GM12878 (cell line): Measurements from ENCODE around the gene PDE7B. TPM values are rescaled to one million over a fixed set of nuclear protein-coding genes. Genes with fewer than 3 reads are reported as not detected.

ENCODE experiments used
- ATAC-seq: fragments of 200-7000 bp; cut with Tn5 transposase; 3 replicates; pipeline ENCODE4 v1.9.1; 2020; ENCODE audit warnings: mild to moderate bottlenecking, moderate library complexity
- BruUV-seq: library from RNA; stranded (reverse); fragments of 400-500 nt; replicated peaks from 2 replicates; lab custom pipeline; 2021; lab: Mats Ljungman, UMichigan
- CTCF ChIA-PET: fragments of 300-600 bp; sonication (Branson Sonifier 250); formaldehyde crosslinking; extraction: SDS; loops from one replicate; lab custom pipeline; 2021; ENCODE audit warnings: inconsistent platforms; lab: Yijun Ruan, JAX
- POLR2A ChIA-PET: fragments of 350-600 bp; formaldehyde crosslinking; extraction: SDS; loops from one replicate; lab custom pipeline; 2021; ENCODE audit warnings: inconsistent platforms; lab: Charles Lee
- RAD21 ChIA-PET: fragments of 300-600 bp; sonication (Branson Sonifier 250); formaldehyde crosslinking; loops from one replicate; lab custom pipeline; 2023; ENCODE audit warnings: antibody characterized with exemption; ENCODE audit not compliant: unreplicated experiment; lab: Charles Lee
- SMC1A ChIA-PET: fragments of 300-600 bp; sonication (Branson Sonifier 250); formaldehyde crosslinking; loops from one replicate; lab custom pipeline; 2023; ENCODE audit not compliant: unreplicated experiment, uncharacterized antibody; lab: Charles Lee
- DNase-seq: peaks from one replicate; pipeline ENCODE4 v3.0.0-alpha.2; 2011; ENCODE audit warnings: low read depth, low spot score
- FAIRE-seq: peaks from 3 replicates; lab custom pipeline; 2011; peaks lifted over from hg19 to GRCh38; lab: Jason Lieb, UNC
- H2AFZ ChIP-seq: 2 replicates; pipeline ENCODE4 v1.6.0; 2011; ENCODE audit warnings: low read depth, low read length, control low read depth; ENCODE audit not compliant: control insufficient read depth
- H3K27ac ChIP-seq: 2 replicates; pipeline ENCODE4 v1.5.1; 2011; ENCODE audit warnings: control low read depth; ENCODE audit not compliant: control insufficient read depth, insufficient read depth
- H3K27me3 ChIP-seq, 2 experiments: replicated peaks in 1 of 2; 2 replicates each; pipeline versions ENCODE4 v1.6.0 to v1.6.1; 2011; ENCODE audit warnings: low read length in 1 of 2; ENCODE audit not compliant: control insufficient read depth in 2 of 2, insufficient read depth in 2 of 2
- H3K36me3 ChIP-seq, 2 experiments: 2 replicates each; pipeline ENCODE4 v1.5.1; 2011; ENCODE audit warnings: low read length in 1 of 2; ENCODE audit not compliant: control insufficient read depth in 2 of 2, insufficient read depth in 2 of 2
- H3K4me1 ChIP-seq: 2 replicates; pipeline ENCODE4 v1.6.1; 2011; ENCODE audit warnings: mild to moderate bottlenecking, low read length, moderate library complexity, mixed read lengths; ENCODE audit not compliant: control insufficient read depth, insufficient read depth
- H3K4me2 ChIP-seq: 2 replicates; pipeline ENCODE4 v1.6.0; 2011; ENCODE audit warnings: control low read depth; ENCODE audit not compliant: control insufficient read depth, insufficient read depth
- H3K4me3 ChIP-seq: fragments of 200-600 bp; sonication (generic); 2 replicates; pipeline ENCODE4 v1.5.1; 2016
- H3K79me2 ChIP-seq: 2 replicates; pipeline ENCODE4 v1.6.0; 2011; ENCODE audit warnings: low read length; ENCODE audit not compliant: control insufficient read depth, insufficient read depth
- H3K9ac ChIP-seq: 2 replicates; pipeline ENCODE4 v1.8.0; 2011; ENCODE audit warnings: low read length, control low read depth, mixed read lengths; ENCODE audit not compliant: control insufficient read depth, insufficient read depth
- H3K9me3 ChIP-seq: replicated peaks from 3 replicates; pipeline ENCODE4 v1.5.1; 2011; ENCODE audit warnings: mild to moderate bottlenecking, low read length; ENCODE audit not compliant: control insufficient read depth, insufficient read depth
- H4K20me1 ChIP-seq: 2 replicates; pipeline ENCODE4 v1.6.0; 2011; ENCODE audit not compliant: control insufficient read depth, insufficient read depth
- BCL11A ChIP-seq: IDR thresholded peaks from 2 replicates; pipeline ENCODE4 v1.6.1; 2011; ENCODE audit warnings: low read depth, low read length
- BMI1 ChIP-seq: fragments of 450-650 bp; IDR thresholded peaks from 2 replicates; pipeline ENCODE4 v1.6.1; 2016; ENCODE audit warnings: mild to moderate bottlenecking, moderate library complexity, borderline replicate concordance
- BRCA1 ChIP-seq: IDR thresholded peaks from 2 replicates; pipeline ENCODE4 v1.6.1; 2011; ENCODE audit warnings: low read depth, low read length, improper control_type of control experiment
- CHD1 ChIP-seq: IDR thresholded peaks from 2 replicates; pipeline ENCODE4 v1.6.1; 2012; ENCODE audit warnings: low read depth, low read length, improper control_type of control experiment
- CREB1 ChIP-seq: IDR thresholded peaks from 2 replicates; pipeline ENCODE4 v1.6.1; 2012; ENCODE audit warnings: low read depth, mild to moderate bottlenecking, inconsistent platforms
- CREM ChIP-seq: IDR thresholded peaks from 2 replicates; pipeline ENCODE4 v1.6.1; 2014; ENCODE audit warnings: antibody characterized with exemption, low read depth
- FOXM1 ChIP-seq: IDR thresholded peaks from 2 replicates; pipeline ENCODE4 v1.6.1; 2012; ENCODE audit warnings: low read depth, mild to moderate bottlenecking, inconsistent platforms, low read length, moderate library complexity
- IKZF1 ChIP-seq: fragments of 450-650 bp; conservative IDR thresholded peaks from 2 replicates; pipeline ENCODE4 v1.6.1; 2017; ENCODE audit warnings: antibody characterized with exemption, mild to moderate bottlenecking
- MYB ChIP-seq: fragments of 150-350 bp; IDR thresholded peaks from 2 replicates; pipeline ENCODE4 v1.6.1; 2014; ENCODE audit warnings: mild to moderate bottlenecking, low read depth, low read length, borderline replicate concordance
- MYC ChIP-seq: IDR thresholded peaks from 2 replicates; pipeline ENCODE4 v1.6.1; 2011; ENCODE audit warnings: mild to moderate bottlenecking, low read length, moderate library complexity, inconsistent platforms; ENCODE audit not compliant: insufficient read depth, insufficient replicate concordance, insufficient read length, severe bottlenecking
- SMARCA5 ChIP-seq: fragments of 450-650 bp; IDR thresholded peaks from 2 replicates; pipeline ENCODE4 v1.6.1; 2017; ENCODE audit warnings: mild to moderate bottlenecking
- SPI1 ChIP-seq: IDR thresholded peaks from 2 replicates; pipeline ENCODE4 v1.6.1; 2011; ENCODE audit warnings: low read depth, mild to moderate bottlenecking, low read length, moderate library complexity, borderline replicate concordance; ENCODE audit not compliant: insufficient read depth
- SUPT20H ChIP-seq: IDR thresholded peaks from 2 replicates; pipeline ENCODE4 v1.6.1; 2011; ENCODE audit warnings: low read depth, mild to moderate bottlenecking, low read length, moderate library complexity, borderline replicate concordance; ENCODE audit not compliant: control insufficient read depth
- ZNF384 ChIP-seq: IDR thresholded peaks from 2 replicates; pipeline ENCODE4 v1.6.1; 2012; ENCODE audit warnings: low read depth, mild to moderate bottlenecking, low read length, improper control_type of control experiment, borderline replicate concordance
- ZNF622 ChIP-seq: fragments of 450-650 bp; IDR thresholded peaks from 2 replicates; pipeline ENCODE4 v1.6.1; 2017; ENCODE audit warnings: mild to moderate bottlenecking, inconsistent platforms
- WGBS: methylation state at CpG from one replicate; pipeline ENCODE4 v1.1.6; 2016; ENCODE audit warnings: low lambda C conversion rate; ENCODE audit not compliant: insufficient replicate concordance, insufficient coverage; ENCODE audit errors: missing lambda C conversion rate; 5-methylcytosine and 5-hydroxymethylcytosine counted together
- in situ Hi-C: fragments of 300-500 bp; cut with MboI; formaldehyde crosslinking; loops from 9 replicates; pipeline ENCODE4 v1.14.3; 2018; ENCODE audit warnings: mixed read lengths
- intact Hi-C: fragments of 100-400 bp; cut with micrococcal nuclease; formaldehyde crosslinking; loops from one replicate; pipeline ENCODE4 v1.14.2; 2022; ENCODE audit not compliant: unreplicated experiment
- polyA plus RNA-seq, 11 experiments: library from polyadenylated mRNA; depleted of rRNA in 4 of 11; unstranded in 6 of 11; stranded (reverse) in 5 of 11; fragments of >200 nt; fragmentation: Nextera tagmentation in 4 of 11; fragmentation: Illumina TruSeq in 1 of 11; extraction: Ambion mirVana in 4 of 11; extraction: Trizol in 1 of 11; gene quantifications; 1 replicate in 1 of 11; 2 replicates in 10 of 11; pipeline versions ENCODE4 v1.2.1 to v1.2.3, GENCODE V29; 2011 to 2016; ENCODE audit warnings: inconsistent platforms in 2 of 11, missing spikeins in 2 of 11, low read depth in 1 of 11
- total RNA-seq, 4 experiments: library from RNA; depleted of rRNA in 3 of 4; stranded (reverse); fragments of >200 nt in 3 of 4; fragmentation: Illumina TruSeq in 1 of 4; extraction: Trizol in 1 of 4; gene quantifications; 2 replicates each; pipeline versions ENCODE4 v1.2.1 to v1.2.3, GENCODE V29; 2013 to 2021
- TF ChIP-seq, protein P1 (sequence below): fragments of 450-650 bp; IDR thresholded peaks from 2 replicates; pipeline ENCODE4 v1.6.1; 2018; ENCODE audit warnings: borderline replicate concordance, mild to moderate bottlenecking; ENCODE audit not compliant: partially characterized antibody

The PDE7B gene
- total and polyA plus RNA-seq, 10 of the 15 experiments (the other 5 are each of a cell fraction or from before 2014, with no cell fraction given) = not detected

DNA sequence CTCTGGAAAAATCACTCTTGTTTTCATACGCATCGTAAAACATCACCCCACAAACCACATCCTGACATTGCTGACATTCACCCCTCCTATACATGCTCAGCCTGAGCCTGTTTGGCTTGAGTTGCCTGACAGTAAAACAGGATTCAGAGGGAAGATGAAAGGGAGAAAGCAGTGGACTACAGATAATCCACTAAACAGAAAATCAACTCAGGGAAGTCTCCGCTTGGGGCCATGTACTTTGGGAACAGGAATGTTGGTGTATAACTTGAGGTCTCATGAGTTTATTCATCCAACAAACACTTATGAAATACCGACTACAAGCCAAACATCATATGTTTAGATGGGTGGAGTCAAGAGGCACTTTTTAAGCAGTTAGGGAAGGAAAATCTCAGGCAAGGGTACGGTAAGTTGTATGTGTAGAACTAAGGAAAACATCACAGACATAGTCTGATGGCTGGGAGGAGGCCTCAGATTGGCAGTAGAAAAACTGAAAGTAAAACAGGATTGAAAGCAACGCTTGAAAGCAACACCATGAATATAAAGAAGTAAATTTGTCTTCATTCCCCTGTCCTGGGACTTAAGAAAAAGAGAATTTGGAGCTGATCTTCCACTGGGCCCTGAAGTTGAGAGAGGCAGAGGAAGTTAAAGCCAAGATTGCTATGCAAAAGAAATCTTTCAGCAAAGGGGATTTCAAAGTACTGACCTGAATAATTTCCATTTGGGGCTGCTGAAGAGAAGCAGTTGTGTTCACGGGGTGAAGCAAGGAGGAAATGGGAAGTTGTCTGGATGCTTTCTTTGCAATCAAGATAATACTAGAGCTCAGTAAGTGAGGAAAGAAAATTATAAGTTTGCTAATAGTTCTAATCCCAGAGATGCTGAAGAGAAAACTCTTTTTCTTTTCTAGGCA lies 28.8 kb downstream of the PDE7B start (continued):
- TF ChIP-seq SMARCA5 = no peak

DNA sequence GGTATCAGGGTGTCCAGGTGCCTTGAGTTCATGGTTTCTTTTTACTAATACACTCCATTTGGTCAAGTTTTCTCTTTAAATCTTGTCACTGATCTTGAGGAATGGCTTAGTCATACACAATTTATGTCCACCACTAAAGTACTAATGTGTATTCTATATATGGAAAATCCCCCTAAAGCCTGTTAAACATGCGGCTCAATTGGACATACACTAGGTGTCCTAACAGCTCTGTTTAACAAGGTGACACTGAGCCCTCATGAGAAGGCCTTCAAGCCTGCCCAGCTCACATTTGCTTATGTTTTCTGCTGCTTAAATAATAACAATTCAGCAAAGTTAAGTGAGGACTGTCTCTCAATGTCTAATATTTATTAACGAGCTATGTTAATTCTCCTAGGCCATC lies 31.5 kb downstream of the PDE7B start:
- Histone ChIP-seq H3K4me3 (no peak overlapping the region), H3K36me3 (no peaks in the 10 kb centered on the region), H3K4me1 (peaks cover 8% of the 10 kb centered on the region), H3K27me3 (no peaks in the 10 kb centered on the region), H3K4me2 (no peak overlapping the region), H3K27ac (no peak overlapping the region), H3K9ac (no peak overlapping the region), H4K20me1 (no peaks in the 10 kb centered on the region), H3K79me2 (no peaks in the 10 kb centered on the region), H3K9me3 (no peaks in the 10 kb centered on the region), H2AFZ (no peak overlapping the region)
- CTCF ChIA-PET = interaction anchor here (0.6 to 1.8 kb wide), 4 partner anchors 18 to 83 kb away, joined by 3 to 9 read pairs (median 4); no protein-coding TSS in a partner anchor
- RAD21 ChIA-PET = no interaction called here
- in situ Hi-C loops (no loop called here), intact Hi-C loops (no loop called here)
- BruUV-seq = no TSS peak
- DNase-seq (no peak), ATAC-seq (no peak), FAIRE-seq (no peak)
- 100% methylated on average over 2 of the region's 2 CpGs for WGBS
- SMC1A ChIA-PET = interaction anchor here (1.3 kb wide), 1 partner anchor 13 kb away, joined by 6 read pairs; no protein-coding TSS in a partner anchor
- POLR2A ChIA-PET = no interaction called here
- TF ChIP-seq FOXM1 (no peak), MYB (no peak), BCL11A (no peak), CHD1 (no peak), ZNF622 (no peak), BMI1 (no peak), CREM (no peak), SUPT20H (no peak), SPI1 (no peak), ZNF384 (no peak), BRCA1 (no peak), MYC (no peak), IKZF1 (no peak), CREB1 (no peak)
- TF ChIP-seq, protein P1, sequence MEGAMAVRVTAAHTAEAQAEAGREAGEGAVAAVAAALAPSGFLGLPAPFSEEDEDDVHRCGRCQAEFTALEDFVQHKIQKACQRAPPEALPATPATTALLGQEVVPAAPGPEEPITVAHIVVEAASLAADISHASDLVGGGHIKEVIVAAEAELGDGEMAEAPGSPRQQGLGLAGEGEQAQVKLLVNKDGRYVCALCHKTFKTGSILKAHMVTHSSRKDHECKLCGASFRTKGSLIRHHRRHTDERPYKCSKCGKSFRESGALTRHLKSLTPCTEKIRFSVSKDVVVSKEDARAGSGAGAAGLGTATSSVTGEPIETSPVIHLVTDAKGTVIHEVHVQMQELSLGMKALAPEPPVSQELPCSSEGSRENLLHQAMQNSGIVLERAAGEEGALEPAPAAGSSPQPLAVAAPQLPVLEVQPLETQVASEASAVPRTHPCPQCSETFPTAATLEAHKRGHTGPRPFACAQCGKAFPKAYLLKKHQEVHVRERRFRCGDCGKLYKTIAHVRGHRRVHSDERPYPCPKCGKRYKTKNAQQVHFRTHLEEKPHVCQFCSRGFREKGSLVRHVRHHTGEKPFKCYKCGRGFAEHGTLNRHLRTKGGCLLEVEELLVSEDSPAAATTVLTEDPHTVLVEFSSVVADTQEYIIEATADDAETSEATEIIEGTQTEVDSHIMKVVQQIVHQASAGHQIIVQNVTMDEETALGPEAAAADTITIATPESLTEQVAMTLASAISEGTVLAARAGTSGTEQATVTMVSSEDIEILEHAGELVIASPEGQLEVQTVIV = no peak
